GM23338 (cell line): Measurements from ENCODE around the gene ZNF318.

Source experiments
- POLR2AphosphoS5 ChIP-seq: IDR thresholded peaks from 2 replicates; pipeline ENCODE4 v1.6.1; 2016; ENCODE audit warnings: antibody characterized with exemption, low read depth
- TF ChIP-seq, protein P1 (sequence below), 2 experiments: fragments of 200-600 bp in 1 of 2; sonication (generic) in 1 of 2; conservative IDR thresholded peaks; 2 replicates each; pipeline versions ENCODE4 v1.5.1 to v1.6.1; 2016 to 2017; ENCODE audit warnings: antibody characterized with exemption in 2 of 2, low read depth in 2 of 2, mild to moderate bottlenecking in 2 of 2, moderate library complexity in 1 of 2

- TF ChIP-seq, protein P1, sequence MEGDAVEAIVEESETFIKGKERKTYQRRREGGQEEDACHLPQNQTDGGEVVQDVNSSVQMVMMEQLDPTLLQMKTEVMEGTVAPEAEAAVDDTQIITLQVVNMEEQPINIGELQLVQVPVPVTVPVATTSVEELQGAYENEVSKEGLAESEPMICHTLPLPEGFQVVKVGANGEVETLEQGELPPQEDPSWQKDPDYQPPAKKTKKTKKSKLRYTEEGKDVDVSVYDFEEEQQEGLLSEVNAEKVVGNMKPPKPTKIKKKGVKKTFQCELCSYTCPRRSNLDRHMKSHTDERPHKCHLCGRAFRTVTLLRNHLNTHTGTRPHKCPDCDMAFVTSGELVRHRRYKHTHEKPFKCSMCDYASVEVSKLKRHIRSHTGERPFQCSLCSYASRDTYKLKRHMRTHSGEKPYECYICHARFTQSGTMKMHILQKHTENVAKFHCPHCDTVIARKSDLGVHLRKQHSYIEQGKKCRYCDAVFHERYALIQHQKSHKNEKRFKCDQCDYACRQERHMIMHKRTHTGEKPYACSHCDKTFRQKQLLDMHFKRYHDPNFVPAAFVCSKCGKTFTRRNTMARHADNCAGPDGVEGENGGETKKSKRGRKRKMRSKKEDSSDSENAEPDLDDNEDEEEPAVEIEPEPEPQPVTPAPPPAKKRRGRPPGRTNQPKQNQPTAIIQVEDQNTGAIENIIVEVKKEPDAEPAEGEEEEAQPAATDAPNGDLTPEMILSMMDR (conservative IDR thresholded peaks at IDR 0.05; ENCODE audit: low read depth in 2 of 2) = no peak
- TF ChIP-seq POLR2AphosphoS5 = no peak
Measured at GRCh38 chr6:43292341-43292740, 77.1 kb downstream of the ZNF318 start.
